ENCODE results near the gene LGSN. TPM values are rescaled to one million over a fixed set of nuclear protein-coding genes. Genes with fewer than 3 reads are reported as not detected.
A peak's percentile ranks its signal among the peaks of the same experiment; 100 is the strongest.
"Not testable (repeated sequence)": the region's sequence is repeated elsewhere in the genome, so short reads cannot be mapped to it uniquely, and the experiment has no call there.

LGSN gene
- not detected in 2 replicates for total RNA-seq (2014; rRNA removed; shearing (Covaris generic))

- no peak for DNase-seq (ENCODE audit: low spot score)
- in situ Hi-C loops (cut with HindIII; ENCODE audit: low sequenced_read_pairs): no loop called here
These were observed at the start of gene LGSN for GRCh38 chr6:63319939-63320338. LGSN (minus strand) TSS chr6:63319983; CDS start chr6:63319943, 40 bp downstream.

GRCh38 chr6:63368347-63368746, 48.6 kb upstream of the LGSN start:
- DNase-seq (ENCODE audit: low spot score): no peak
- in situ Hi-C loops (cut with HindIII; ENCODE audit: low sequenced_read_pairs): no loop called here

- DNase-seq (ENCODE audit: low spot score); in situ Hi-C loops (cut with HindIII; ENCODE audit: low sequenced_read_pairs): not testable (repeated sequence)
These were observed 42.8 kb upstream of the LGSN start for GRCh38 chr6:63362500-63363120.

GRCh38 chr6:63357384-63357783, 37.6 kb upstream of the LGSN start:
- in situ Hi-C loops (cut with HindIII; ENCODE audit: low sequenced_read_pairs); DNase-seq (ENCODE audit: low spot score): not testable (repeated sequence)

GRCh38 chr6:63355632-63356031, 35.8 kb upstream of the LGSN start:
- DNase-seq (ENCODE audit: low spot score): no peak
- in situ Hi-C loops (cut with HindIII; ENCODE audit: low sequenced_read_pairs): no loop called here

GRCh38 chr6:63353286-63353630, 33.5 kb upstream of the LGSN start:
- DNase-seq (ENCODE audit: low spot score): no peak
- in situ Hi-C loops (cut with HindIII; ENCODE audit: low sequenced_read_pairs): no loop called here

- in situ Hi-C loops (cut with HindIII; ENCODE audit: low sequenced_read_pairs): no loop called here
- DNase-seq (ENCODE audit: low spot score): peak; percentile 11
These were observed 32.9 kb upstream of the LGSN start for GRCh38 chr6:63352544-63353285.

GRCh38 chr6:63352069-63352543, 32.3 kb upstream of the LGSN start:
- in situ Hi-C loops (cut with HindIII; ENCODE audit: low sequenced_read_pairs): no loop called here
- peak; percentile 8 for DNase-seq (ENCODE audit: low spot score)

- in situ Hi-C loops (cut with HindIII; ENCODE audit: low sequenced_read_pairs): no loop called here
- no peak for DNase-seq (ENCODE audit: low spot score)
These were observed 29.6 kb upstream of the LGSN start for GRCh38 chr6:63349401-63349800.

- in situ Hi-C loops (cut with HindIII; ENCODE audit: low sequenced_read_pairs): no loop called here
- no peak for DNase-seq (ENCODE audit: low spot score)
These were observed 29.1 kb upstream of the LGSN start for GRCh38 chr6:63348836-63349235.

- in situ Hi-C loops (cut with HindIII; ENCODE audit: low sequenced_read_pairs): no loop called here
- no peak for DNase-seq (ENCODE audit: low spot score)
These were observed 27.8 kb upstream of the LGSN start for GRCh38 chr6:63347599-63347998.

GRCh38 chr6:63346217-63346835, 26.5 kb upstream of the LGSN start:
- in situ Hi-C loops (cut with HindIII; ENCODE audit: low sequenced_read_pairs): no loop called here
- no peak for DNase-seq (ENCODE audit: low spot score)

GRCh38 chr6:63340351-63340750, 20.6 kb upstream of the LGSN start:
- no peak for DNase-seq (ENCODE audit: low spot score)
- in situ Hi-C loops (cut with HindIII; ENCODE audit: low sequenced_read_pairs): no loop called here

GRCh38 chr6:63334652-63335051, 14.9 kb upstream of the LGSN start:
- in situ Hi-C loops (cut with HindIII; ENCODE audit: low sequenced_read_pairs); DNase-seq (ENCODE audit: low spot score): not testable (repeated sequence)

GRCh38 chr6:63333440-63333839, 13.7 kb upstream of the LGSN start:
- in situ Hi-C loops (cut with HindIII; ENCODE audit: low sequenced_read_pairs): no loop called here
- DNase-seq (ENCODE audit: low spot score): no peak

- DNase-seq (ENCODE audit: low spot score); in situ Hi-C loops (cut with HindIII; ENCODE audit: low sequenced_read_pairs): not testable (repeated sequence)
These were observed 6.8 kb upstream of the LGSN start for GRCh38 chr6:63326630-63327029.

GRCh38 chr6:63322981-63323380, 3.2 kb upstream of the LGSN start:
- DNase-seq (ENCODE audit: low spot score): no peak
- in situ Hi-C loops (cut with HindIII; ENCODE audit: low sequenced_read_pairs): no loop called here

GRCh38 chr6:63321821-63322220, 2.0 kb upstream of the LGSN start:
- DNase-seq (ENCODE audit: low spot score): no peak
- in situ Hi-C loops (cut with HindIII; ENCODE audit: low sequenced_read_pairs): no loop called here

GRCh38 chr6:63317641-63318040, 2.1 kb downstream of the LGSN start:
- DNase-seq (ENCODE audit: low spot score): no peak
- in situ Hi-C loops (cut with HindIII; ENCODE audit: low sequenced_read_pairs): no loop called here

GRCh38 chr6:63316113-63316512, 3.7 kb downstream of the LGSN start:
- no peak for DNase-seq (ENCODE audit: low spot score)
- in situ Hi-C loops (cut with HindIII; ENCODE audit: low sequenced_read_pairs): no loop called here
